ENCODE results near the gene RNPS1.
A peak's percentile ranks its signal among the peaks of the same experiment; 100 is the strongest.
"Not testable (repeated sequence)": the region's sequence is repeated elsewhere in the genome, so short reads cannot be mapped to it uniquely, and the experiment has no call there.

RNPS1 gene

DNA sequence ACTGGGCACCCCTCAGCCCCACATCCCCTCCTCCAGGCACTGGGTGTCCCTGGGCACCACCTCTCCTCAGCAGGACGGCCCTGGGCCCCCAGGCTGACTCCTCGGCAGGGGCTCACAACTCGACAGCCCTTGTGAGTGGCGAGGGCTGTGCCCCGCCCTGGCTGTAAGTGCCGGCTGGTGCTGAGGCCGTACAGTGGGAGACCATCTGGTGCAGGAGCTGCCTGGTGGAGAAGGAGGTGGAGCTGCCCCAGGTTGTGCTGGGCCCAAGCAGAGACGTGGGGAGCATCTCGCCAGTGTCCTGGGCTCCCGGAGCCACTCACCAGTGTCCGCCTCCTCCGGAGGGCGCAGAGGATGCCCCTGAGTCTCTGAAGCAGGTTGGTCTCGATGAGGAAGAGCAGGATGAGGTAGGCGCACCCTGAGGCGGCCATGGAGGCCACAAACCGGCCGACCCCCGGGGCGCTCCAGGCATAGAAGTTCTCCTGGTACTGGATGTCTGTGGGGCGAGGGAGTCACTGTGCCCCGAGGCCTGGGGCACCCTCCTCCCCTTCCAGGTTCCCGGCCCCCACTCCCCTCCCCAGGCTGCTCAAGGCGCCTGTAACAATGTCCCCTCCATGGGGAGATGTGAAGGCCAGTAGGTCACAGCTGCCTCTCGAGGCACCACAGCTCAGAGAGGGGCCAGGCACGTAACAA, 15.1 kb upstream of the RNPS1 start:
- ATAC-seq (no peak), DNase-seq (no peak)

DNA sequence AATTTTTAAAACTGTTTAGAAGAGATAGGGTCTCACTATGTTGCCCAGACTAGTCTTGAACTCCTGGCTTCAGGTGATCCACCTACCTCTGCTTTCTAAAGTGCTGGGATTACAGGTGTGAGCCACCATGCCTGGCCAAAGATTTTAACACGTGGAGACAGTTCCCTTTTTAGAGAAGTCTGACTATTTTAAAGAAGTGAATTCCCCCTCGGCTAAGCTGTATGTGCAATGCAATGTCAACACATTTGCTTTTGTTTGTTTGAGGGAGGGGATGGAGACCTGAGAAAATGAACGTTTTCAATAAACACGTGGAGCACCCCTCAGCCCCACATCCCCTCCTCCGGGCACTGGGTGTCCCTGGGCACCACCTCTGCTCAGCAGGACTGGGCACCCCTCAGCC, 14.3 kb upstream of the RNPS1 start:
- ATAC-seq (no peak), DNase-seq (no peak)

DNA sequence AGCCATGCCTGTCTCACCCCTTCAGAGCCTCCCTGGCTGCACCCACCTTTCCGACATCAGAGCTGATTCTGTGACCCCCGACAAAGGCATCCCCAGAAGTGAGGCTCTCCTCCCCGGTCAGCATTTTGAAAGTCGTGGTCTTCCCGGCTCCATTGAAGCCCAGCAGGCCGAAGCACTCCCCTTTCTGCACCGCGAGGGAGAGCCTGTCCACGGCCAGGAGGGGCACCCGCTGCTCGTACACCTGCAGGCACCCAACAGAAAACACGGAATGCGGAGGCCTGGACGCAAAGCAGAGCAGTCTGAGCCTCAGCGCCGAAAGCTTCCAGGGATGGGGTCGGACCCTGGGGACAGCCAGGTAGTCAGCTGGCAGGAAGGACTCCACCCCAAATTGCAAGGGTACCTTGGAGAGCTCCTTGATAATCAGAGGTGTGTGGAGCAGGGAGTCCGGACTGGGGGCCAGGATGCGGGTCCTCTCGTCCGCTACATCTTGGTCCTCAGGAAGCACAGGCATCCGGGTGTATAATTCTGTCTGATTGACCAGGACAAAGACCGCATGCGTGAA, 13.1 kb upstream of the RNPS1 start:
- ATAC-seq (no peak), DNase-seq (no peak)

DNA sequence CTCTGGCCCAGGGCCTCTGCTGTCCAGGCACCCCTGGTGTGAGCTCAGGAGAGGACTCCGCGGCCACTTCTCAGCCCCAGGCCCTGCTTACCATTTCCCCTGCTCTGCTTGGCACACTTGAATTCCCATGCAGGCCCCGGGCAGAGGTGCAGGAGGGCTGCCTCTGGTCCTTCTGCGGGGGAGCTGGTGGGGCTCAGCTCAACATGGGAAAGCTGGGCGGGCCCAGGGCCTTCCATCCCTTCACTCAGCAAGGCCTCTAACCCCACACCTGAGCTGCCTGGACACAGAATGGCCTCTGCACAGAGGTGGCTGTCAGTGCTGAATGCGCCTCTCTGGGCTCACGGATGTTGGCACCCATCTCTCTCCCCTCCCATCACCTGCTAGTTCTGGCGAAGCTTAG, 12.5 kb upstream of the RNPS1 start:
- ATAC-seq (no peak), DNase-seq (no peak)

DNA sequence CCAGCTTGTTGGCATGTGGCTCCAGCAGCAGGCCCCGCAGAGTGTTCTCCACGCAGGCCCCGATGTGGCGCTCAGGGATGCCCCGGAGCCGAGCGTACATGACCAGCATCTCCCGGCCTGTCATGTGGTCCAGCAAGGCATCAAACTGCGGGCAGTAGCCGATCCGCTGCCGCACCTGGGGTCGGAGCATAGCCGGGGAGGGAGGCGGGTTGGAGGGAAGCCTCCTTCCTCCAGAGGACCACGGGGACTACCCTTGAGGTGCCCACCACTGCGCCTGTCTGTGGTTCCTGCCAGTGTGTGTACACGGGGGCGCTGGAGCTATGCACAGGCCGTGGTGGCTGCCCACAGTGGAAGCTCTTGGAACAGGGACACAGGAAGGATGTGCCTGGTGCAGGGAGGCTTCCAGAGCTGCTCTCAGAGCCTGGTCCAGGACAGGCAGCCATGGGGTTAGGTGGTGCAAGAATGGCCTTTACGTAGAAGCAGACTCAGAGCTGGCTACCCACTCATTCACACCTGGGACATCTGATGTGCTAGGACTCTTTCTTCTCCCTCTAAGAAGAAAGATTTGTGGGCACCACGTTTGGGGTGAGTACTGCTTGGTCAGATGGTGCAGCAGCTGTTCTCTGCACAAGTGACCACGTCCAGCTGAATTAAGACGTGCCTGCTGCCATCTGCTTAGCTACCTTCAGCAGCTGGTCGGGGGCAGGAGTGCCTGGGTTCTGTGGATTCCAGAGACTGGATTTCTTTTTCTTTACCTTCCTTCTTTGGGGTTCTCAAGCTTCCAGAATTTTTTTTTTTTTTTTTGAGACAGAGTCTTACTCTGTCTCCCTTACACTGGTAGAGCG, 11.3 kb upstream of the RNPS1 start:
- ATAC-seq, result no peak

DNA sequence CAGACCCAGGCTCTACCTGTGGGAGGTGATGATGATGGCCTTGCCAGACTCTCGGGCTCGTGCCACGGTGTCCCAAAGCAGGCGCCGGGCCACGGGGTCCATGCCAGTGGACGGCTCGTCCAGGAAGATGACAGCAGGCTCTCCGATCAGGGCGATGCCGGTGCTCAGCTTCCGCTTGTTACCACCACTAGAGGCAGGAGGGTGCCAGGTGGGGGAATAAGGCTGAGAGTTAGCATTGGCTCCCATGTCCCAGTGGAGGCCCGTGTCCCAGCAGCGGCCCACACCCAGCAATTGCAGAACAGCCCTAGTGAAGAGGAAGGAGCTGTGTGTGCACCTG, 10.3 kb upstream of the RNPS1 start:
- no peak for ATAC-seq
- DNase-seq, result no peak

More for the DNA sequence above, 11.3 kb upstream of the RNPS1 start:
- DNase-seq, result no peak

DNA sequence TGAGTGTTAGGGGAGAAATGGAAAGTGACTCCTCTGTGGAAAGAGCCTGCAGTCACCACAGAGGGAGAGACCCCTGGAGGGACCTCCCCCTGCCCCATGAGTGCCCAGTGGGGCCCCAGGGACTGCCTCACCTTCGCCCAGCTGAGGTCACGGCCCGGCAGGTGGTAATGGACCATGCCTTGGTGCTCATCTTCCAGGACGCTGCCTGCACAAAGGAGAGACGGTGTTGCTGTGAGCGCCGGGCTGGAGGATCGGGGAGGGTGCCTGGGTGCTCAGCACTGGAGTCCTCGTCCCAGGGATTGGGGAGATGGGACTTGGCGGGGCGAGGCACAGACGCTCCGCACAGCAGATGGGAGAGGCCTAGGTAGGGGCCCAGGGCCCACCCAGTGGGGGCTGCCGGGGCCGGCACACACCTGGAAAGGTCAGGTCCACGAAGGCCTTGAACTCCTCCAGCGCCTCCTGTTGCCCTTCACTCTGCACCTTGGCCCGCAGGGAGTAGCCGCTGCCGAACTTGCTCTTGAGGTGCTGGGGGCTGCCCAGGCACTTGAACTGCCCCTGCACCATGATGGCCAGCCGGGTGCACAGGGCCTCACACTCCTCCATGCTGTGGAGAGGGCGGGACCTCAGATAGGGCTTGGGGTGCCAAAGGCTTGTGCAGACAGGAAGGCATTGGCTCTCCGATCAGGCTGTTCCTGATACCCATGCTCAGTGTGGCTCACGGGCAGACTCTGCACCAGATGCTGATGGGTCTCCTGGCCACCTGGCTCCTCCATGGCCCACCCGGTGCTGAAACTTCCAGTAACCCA, 9.7 kb upstream of the RNPS1 start:
- no peak for ATAC-seq
- no peak for DNase-seq

DNA sequence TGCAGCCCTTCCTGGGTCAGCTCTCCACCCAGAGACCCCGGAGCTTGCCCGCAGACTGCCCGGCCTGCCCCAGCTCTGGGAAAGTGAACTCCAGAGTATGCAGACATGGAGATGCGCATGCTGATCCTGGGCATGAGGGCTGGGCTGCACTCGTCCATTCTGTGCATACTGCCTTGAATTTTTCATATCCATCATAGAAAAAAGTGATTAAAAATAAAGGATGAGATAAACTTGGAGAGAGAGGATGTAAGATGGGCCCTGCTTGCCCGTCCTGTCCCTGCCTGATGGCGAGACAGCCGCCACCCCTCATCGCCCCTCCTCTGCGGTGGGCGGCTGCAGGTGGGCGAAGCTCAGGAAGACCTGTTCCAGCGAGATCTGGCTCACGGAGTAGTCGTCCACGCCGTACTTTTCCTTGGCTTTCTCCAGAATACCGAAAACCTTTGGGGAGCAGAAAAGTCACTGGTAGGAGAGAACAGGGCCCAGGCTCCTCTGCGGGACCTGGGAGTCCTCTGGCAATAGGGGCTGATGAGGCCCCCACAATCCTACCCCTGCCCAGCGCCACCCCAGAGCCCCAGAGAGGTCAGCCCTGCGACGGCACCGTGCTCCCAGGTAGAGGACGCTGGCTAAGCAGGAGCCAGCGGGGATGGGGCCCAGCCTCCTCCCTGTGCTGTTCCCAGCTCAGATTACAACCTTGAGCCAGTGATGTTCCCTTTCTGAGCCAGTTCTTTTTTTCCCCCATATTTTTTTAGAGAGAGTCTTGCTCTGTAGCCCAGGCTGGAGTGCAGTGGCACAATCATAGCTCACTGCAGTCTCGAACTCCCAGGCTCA, 8.7 kb upstream of the RNPS1 start:
- ATAC-seq (no peak), DNase-seq (no peak)

DNA sequence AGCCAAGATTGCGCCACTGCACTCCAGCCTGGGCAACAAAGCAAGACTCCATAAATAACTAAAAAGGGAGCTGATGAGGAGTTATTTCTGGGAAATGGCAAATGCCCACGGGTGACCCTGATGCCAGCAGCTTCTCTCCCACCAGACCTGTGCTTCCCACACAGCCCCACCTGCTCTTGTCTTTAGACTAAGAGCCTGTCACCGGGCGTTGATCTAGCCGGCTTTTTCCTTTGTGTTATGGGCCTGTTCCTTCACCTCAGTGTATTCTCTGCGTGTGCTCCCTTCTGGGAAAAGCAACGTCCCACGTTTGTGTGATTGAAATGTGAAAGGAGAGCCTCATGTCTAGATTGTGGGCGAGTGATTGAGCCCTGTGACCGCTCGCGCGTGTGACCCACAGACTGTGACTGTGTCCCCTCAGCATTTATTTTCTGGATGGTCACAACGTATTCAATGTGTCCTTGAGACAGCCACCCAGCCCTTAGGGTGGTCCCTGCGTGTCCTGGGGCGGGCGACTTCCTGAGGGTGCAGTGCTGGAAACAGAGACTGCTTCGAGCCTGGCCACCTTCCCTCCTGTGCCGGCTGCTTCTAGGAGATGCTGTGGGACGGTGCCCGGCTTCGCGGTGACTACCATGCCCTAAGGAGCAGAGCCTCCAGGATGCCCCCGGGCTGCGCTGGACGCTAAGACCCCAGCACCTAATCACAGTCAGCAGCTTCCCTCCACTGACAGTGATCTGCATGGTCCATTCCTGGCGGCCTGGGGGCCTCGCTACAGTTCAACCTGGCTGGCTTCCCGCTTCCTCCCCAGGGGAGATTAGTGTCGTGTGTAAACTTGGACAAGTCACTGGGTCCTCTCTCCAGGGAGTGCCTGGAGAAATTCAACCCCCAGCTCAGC, 7.8 kb upstream of the RNPS1 start:
- DNase-seq (no peak), ATAC-seq (no peak)

DNA sequence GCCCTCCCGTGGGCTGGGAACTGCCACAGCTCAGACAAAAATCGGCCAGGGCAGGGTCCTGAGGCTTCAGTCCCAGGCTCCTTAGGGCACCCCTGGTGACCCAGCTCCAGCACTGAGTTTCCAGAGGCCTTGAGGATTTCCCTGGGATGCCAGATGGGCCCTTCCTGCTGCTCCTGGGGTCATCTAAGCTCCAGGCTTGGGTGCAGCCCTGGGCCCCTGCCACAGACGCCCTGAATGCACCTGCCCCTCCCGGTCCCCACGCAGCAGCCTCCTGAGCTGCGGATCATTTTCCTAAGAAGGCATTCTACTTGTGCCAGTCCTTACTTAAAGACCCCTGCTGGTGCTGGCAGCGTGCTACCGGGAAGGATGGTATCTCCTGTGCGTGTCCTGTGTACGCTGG, 6.0 kb upstream of the RNPS1 start:
- DNase-seq (no peak), ATAC-seq (no peak)

DNA sequence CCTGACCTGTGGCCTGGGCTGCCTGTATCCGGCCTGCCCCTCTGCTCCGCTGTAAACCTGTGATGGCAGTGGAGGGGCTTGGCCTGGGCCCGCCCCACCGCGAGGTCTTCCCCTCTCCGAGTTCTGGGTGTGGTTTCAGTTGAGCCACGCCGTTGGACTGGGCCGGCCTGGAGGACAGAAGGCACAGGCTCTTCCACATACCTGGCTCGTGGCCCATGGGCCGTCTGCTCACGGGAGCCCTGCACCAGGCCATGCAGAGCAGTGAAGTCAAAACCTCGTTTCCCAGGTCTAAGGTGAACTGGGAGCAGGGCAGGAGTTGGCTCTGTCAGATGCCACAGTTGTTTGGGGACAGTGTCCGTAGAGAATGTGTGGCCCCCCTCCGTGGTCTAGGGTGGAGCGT, 5.6 kb upstream of the RNPS1 start:
- ATAC-seq, result no peak

DNA sequence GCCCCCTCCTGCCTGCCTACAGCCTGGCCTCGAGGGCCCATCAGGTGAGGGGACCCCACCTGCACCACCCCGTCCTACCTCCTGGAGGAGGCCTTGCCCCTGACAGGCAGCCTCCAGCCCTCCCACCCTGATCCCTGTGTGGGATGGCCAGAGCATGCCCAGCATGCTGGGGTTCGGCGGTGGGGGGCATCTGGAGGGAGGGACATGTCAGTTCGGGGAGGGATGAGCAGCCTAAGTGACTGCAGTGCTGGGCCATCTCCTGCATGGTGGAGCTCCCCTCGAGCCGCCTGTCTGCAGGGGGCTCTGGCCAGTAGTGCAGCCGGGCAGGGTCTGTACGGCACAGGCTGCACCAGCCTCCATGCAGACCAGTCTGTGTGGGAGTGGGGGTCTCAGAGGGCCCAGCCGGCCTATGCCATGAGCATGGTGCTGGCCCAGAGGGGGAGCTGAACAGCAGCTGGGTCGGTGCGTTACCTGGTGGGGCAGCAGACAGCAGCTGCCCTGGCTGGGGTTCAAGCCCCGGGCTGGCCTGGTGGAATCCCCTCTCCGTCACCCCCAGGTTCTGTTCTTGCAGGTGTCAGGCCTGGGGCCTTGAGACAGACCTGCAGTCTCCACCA, 4.0 kb upstream of the RNPS1 start:
- ATAC-seq (no peak), DNase-seq (no peak)

More for the DNA sequence above, 5.6 kb upstream of the RNPS1 start:
- DNase-seq, result no peak

DNA sequence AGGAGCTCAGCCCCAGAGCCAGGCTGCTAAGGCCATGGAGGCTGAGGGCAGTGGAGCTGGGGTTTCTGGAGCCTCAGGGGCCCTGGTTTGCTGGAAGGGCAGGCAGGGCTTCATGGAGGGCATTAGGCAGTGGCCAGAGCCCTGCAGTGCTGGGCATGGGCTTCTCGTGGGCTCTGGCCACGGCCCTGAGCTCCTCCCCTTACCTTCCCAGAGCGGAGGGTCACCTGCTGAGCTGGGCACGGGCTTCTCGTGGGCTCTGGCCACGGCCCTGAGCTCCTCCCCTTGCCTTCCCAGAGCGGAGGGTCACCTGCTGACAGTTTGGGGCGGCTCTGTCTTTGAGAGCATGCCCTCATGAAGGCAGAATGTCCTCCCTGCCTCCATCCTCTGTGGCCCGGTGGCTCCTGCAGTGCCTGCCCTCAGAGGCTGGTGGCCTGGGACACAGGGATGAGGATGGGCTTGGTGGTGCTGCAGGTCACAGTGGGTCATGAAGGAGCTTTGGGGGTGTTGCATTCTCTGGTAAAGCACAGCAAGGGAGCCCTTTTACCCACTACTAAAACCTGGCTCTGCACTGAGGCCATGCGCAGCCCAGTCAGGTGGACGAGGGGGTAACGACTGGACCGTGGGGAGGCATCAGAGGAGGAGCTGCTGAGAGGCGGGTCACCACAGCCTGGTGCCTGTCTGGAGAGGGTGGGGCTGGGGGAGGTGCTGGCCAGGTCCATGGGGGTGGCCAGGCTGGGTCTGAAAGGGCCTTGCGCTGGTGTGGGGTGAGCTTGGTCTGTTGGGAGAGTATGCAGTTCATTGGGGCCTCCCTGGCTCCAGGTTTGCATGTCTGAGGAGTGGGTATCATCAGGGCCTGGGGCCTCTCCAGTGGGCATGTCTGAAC, 2.9 kb upstream of the RNPS1 start:
- DNase-seq (no peak), ATAC-seq (no peak)

DNA sequence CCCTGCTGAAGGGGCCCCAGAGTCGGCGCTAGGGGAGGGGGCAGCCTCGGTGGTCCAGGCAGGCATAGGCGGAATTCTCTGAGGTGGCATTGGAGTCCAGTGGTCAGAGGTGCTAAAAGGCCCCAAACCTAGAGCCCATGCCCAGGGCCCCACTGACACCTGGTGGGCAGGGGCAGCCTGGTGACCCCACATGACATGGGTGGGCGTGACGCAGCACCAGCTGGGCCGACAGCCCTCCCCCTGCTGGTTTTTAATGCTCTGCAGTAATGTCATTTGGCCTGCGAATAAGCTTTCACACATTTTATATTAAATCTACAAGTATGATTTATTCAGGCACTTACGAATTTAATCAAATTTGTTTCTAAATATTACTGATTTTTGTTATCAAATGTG, 2.1 kb upstream of the RNPS1 start:
- no peak for DNase-seq
- no peak for ATAC-seq

DNA sequence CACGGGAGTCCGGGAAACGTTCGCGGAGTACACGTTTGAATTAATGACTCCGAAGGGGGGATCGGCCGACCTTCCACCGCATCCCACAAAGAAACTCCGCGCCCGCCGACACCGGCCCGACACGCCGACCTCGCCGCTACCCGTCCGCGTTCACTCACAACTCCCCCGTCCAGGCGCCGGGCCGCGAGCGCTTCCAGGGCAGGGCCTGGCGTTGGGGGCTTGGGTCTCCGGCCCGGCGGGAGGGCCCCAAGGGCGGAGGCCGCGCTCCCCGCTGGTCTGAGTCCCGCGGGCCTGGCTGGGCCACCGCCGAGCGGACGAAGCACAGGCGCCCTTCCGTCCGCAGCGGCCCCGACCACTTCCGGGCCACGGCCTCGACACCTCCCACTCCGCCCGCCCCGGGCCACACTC, 417 bp downstream of the RNPS1 start:
- ATAC-seq, result peak; percentile 66
- DNase-seq, result not testable (repeated sequence)

DNA sequence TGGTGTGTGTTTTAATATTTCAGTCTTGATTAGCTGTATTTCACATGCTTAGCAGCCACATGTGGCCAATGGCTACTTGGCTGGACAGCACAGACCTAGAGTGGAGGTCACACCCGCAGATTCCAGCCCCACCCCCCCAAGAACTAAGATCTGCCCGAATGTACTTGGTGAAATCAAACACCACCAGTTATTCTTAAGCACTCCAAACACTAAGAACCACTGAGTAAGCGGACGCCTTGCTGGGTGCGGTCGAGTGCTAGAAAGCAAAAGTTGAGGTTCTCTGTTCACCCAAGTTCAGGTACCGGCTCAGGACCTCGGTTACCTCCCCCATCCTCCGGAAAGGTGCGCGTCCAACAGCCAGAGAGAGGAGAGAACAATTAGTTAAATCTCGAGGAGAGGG, 1.0 kb downstream of the RNPS1 start:
- not testable (repeated sequence) for DNase-seq, ATAC-seq

DNA sequence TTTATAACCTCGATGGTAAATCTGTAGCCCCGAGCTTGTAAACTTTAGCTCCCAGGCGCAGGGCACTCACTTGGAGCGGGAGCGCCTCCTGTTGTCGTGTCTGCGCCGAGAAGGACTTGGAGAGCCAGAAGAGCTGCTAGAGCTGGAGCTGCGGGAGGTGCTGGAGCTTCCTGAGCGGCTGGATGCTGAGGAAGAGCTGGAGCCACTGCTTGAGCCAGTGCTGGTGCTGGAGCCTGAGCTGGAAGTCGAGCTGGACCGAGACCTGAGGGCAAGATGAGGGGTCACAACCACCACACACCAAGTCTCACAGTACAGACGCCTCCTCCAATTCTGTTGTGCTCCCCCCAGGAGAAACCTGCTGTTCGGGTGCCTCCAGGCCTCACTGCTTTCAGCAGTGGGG, 4.9 kb downstream of the RNPS1 start:
- DNase-seq, ATAC-seq: not testable (repeated sequence)

DNA sequence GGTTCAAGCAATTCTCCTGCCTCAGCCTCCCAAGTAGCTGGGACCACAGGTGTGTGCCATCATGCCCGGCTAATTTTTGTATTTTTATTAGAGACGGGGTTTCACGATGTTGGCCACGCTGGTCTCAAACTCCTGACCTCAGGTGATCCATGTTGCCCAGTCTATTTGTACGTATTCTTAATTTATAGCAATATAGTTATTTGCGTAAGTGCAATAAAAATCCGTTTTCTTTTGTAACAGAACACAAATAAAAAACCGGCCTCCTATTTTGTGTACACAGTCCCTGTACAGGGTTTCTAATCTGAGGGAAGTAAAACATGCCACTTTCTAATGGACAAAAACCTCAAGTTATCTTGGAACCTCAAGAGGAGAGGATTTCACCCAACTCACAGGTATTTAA, 7.7 kb downstream of the RNPS1 start:
- DNase-seq (no peak), ATAC-seq (no peak)

DNA sequence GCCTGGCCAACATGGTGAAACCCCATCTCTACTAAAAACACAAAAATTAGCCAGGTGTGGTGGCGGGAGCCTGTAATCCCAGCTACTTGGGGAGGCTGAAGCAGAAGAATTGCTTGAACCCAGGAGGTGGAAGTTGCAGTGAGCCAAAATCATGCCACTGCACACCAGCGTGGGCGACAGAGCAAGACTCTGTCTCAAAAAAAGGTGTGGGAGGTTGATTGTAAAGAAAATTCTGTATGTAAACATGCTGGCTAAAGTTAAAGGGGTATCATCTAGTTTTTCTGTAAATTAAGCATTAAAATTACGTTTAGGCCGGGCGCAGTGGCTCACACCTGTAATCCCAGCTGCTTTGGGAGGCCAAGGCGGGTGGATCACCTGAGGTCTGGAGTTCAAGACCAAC, 9.4 kb downstream of the RNPS1 start:
- not testable (repeated sequence) for DNase-seq, ATAC-seq

All from stimulated activated naive CD8-positive, alpha-beta T cell treated with anti-CD3 and anti-CD28 coated beads, Interleukin-15, Interleukin-2, amounts not matched to agents 100 U/mL and 50 U/mL, for 24 hours (primary cell).